Astrocyte (in vitro differentiated cells and primary cell): Measurements from ENCODE around the gene SYNDIG1L. TPM values are rescaled to one million over a fixed set of nuclear protein-coding genes. Genes with fewer than 3 reads are reported as not detected.

Experiments
- DNase-seq: peaks from one replicate; pipeline ENCODE4 v3.0.0-alpha.2; 2010; ENCODE audit warnings: low read depth
- FAIRE-seq: peaks from 2 replicates; lab custom pipeline; 2011; peaks lifted over from hg19 to GRCh38; lab: Jason Lieb, UNC
- H2AFZ ChIP-seq: 2 replicates; pipeline ENCODE4 v1.6.0; 2012; ENCODE audit warnings: low read depth, low read length, inconsistent platforms
- H3K27ac ChIP-seq: 2 replicates; pipeline ENCODE4 v1.5.1; 2011; ENCODE audit warnings: low read depth, low read length, inconsistent platforms
- H3K27me3 ChIP-seq: 2 replicates; pipeline ENCODE4 v1.6.0; 2011; ENCODE audit warnings: low read length, inconsistent platforms; ENCODE audit not compliant: insufficient read depth
- H3K36me3 ChIP-seq: 2 replicates; pipeline ENCODE4 v1.5.1; 2011; ENCODE audit warnings: low read length, inconsistent platforms; ENCODE audit not compliant: insufficient read depth
- H3K4me1 ChIP-seq: 2 replicates; pipeline ENCODE4 v1.5.1; 2011; ENCODE audit warnings: low read length, inconsistent platforms; ENCODE audit not compliant: insufficient read depth
- H3K4me2 ChIP-seq: 2 replicates; pipeline ENCODE4 v1.6.0; 2012; ENCODE audit warnings: low read length, inconsistent platforms
- H3K4me3 ChIP-seq: 2 replicates; pipeline ENCODE4 v1.5.1; 2011; ENCODE audit warnings: low read depth, mild to moderate bottlenecking, low read length, inconsistent platforms; ENCODE audit not compliant: insufficient read depth
- H3K79me2 ChIP-seq: 2 replicates; pipeline ENCODE4 v1.6.0; 2012; ENCODE audit warnings: mild to moderate bottlenecking, low read length, inconsistent platforms; ENCODE audit not compliant: insufficient read depth
- H3K9ac ChIP-seq: 2 replicates; pipeline ENCODE4 v1.6.0; 2012; ENCODE audit warnings: mild to moderate bottlenecking, low read length, inconsistent platforms
- H3K9me3 ChIP-seq: 2 replicates; pipeline ENCODE4 v1.5.1; 2012; ENCODE audit warnings: low read depth, mild to moderate bottlenecking, low read length, inconsistent platforms; ENCODE audit not compliant: insufficient read depth
- H4K20me1 ChIP-seq: 2 replicates; pipeline ENCODE4 v1.6.0; 2012; ENCODE audit warnings: low read length, inconsistent platforms; ENCODE audit not compliant: insufficient read depth
- H3K27ac Mint-ChIP-seq: one replicate; pipeline ENCODE4 v1.8.0; 2021; ENCODE audit warnings: mild to moderate bottlenecking, mixed read lengths; ENCODE audit not compliant: unreplicated experiment
- H3K27me3 Mint-ChIP-seq: one replicate; pipeline ENCODE4 v1.8.0; 2021; ENCODE audit warnings: low read depth, mixed read lengths; ENCODE audit not compliant: unreplicated experiment
- H3K36me3 Mint-ChIP-seq: one replicate; pipeline ENCODE4 v1.8.0; 2021; ENCODE audit warnings: low read depth, mixed read lengths; ENCODE audit not compliant: unreplicated experiment
- H3K4me1 Mint-ChIP-seq: one replicate; pipeline ENCODE4 v1.8.0; 2021; ENCODE audit warnings: low read depth, mixed read lengths; ENCODE audit not compliant: unreplicated experiment
- H3K4me3 Mint-ChIP-seq: one replicate; pipeline ENCODE4 v1.8.0; 2021; ENCODE audit warnings: mild to moderate bottlenecking, moderate library complexity, mixed read lengths; ENCODE audit not compliant: unreplicated experiment
- H3K9me3 Mint-ChIP-seq: one replicate; pipeline ENCODE4 v1.8.0; 2021; ENCODE audit warnings: mild to moderate bottlenecking, mixed read lengths; ENCODE audit not compliant: unreplicated experiment
- CTCF ChIP-seq: IDR thresholded peaks from 2 replicates; pipeline ENCODE4 v1.5.1; 2011; ENCODE audit warnings: low read depth, mild to moderate bottlenecking, inconsistent platforms, low read length, moderate library complexity; ENCODE audit not compliant: insufficient read depth
- EZH2 ChIP-seq: IDR thresholded peaks from 2 replicates; pipeline ENCODE4 v1.6.1; 2012; ENCODE audit warnings: mild to moderate bottlenecking, low read length, inconsistent platforms; ENCODE audit not compliant: insufficient read depth
- total RNA-seq: library from RNA; stranded (reverse); gene quantifications from 2 replicates; pipeline ENCODE4 v1.2.1, GENCODE V29; 2021

SYNDIG1L gene
- total RNA-seq, 1 donor from 2014 or later = not detected

GRCh38 chr14:74380845-74381244 lies 45.2 kb downstream of the SYNDIG1L start:
- Histone ChIP-seq H2AFZ (no peak overlapping the region), H3K9ac (no peak overlapping the region), H3K4me2 (no peak overlapping the region), H3K27ac (no peak overlapping the region), H3K4me1 (no peaks in the 10 kb centered on the region), H3K9me3 (no peaks in the 10 kb centered on the region), H4K20me1 (no peaks in the 10 kb centered on the region), H3K36me3 (no peaks in the 10 kb centered on the region), H3K4me3 (no peak overlapping the region), H3K79me2 (no peaks in the 10 kb centered on the region), H3K27me3 (no peaks in the 10 kb centered on the region)
- TF ChIP-seq EZH2 = no peak
- no peak for TF ChIP-seq CTCF
- FAIRE-seq (no peak), DNase-seq (no peak)
- Mint-ChIP-seq H3K4me1 (no peaks in the 10 kb centered on the region), H3K4me3 (no peak overlapping the region), H3K27me3 (peaks cover 5% of the 10 kb centered on the region), H3K9me3 (no peaks in the 10 kb centered on the region), H3K36me3 (no peaks in the 10 kb centered on the region), H3K27ac (no peak overlapping the region)

- no peaks in the 10 kb centered on the region for H3K9me3 ChIP-seq
- FAIRE-seq (no peak), DNase-seq (no peak)
- TF ChIP-seq CTCF = no peak
- no peak for TF ChIP-seq EZH2
- H3K4me2 ChIP-seq = no peak overlapping the region
- no peaks in the 10 kb centered on the region for H4K20me1 ChIP-seq
- Mint-ChIP-seq H3K27ac (no peak overlapping the region), H3K36me3 (no peaks in the 10 kb centered on the region), H3K27me3 (peaks cover 5% of the 10 kb centered on the region), H3K9me3 (no peaks in the 10 kb centered on the region), H3K4me1 (no peaks in the 10 kb centered on the region), H3K4me3 (no peak overlapping the region)
- H3K4me1 ChIP-seq = no peaks in the 10 kb centered on the region
- H3K9ac ChIP-seq = no peak overlapping the region
- no peak overlapping the region for H3K27ac ChIP-seq
- H2AFZ ChIP-seq = no peak overlapping the region
- H3K4me3 ChIP-seq = no peak overlapping the region
- H3K36me3 ChIP-seq = no peaks in the 10 kb centered on the region
- H3K27me3 ChIP-seq = no peaks in the 10 kb centered on the region
- no peaks in the 10 kb centered on the region for H3K79me2 ChIP-seq
These were observed 45.8 kb downstream of the SYNDIG1L start for GRCh38 chr14:74380172-74380571.

- H3K4me1 Mint-ChIP-seq = no peaks in the 10 kb centered on the region
- Histone ChIP-seq H3K36me3 (no peaks in the 10 kb centered on the region), H3K4me3 (no peak overlapping the region), H3K9ac (no peak overlapping the region), H3K4me2 (no peak overlapping the region), H3K9me3 (no peaks in the 10 kb centered on the region), H3K79me2 (no peaks in the 10 kb centered on the region), H3K4me1 (no peaks in the 10 kb centered on the region), H2AFZ (no peak overlapping the region), H4K20me1 (no peaks in the 10 kb centered on the region), H3K27me3 (no peaks in the 10 kb centered on the region), H3K27ac (no peak overlapping the region)
- H3K9me3 Mint-ChIP-seq = no peaks in the 10 kb centered on the region
- H3K4me3 Mint-ChIP-seq = no peak overlapping the region
- H3K27ac Mint-ChIP-seq = no peak overlapping the region
- FAIRE-seq = no peak
- TF ChIP-seq EZH2 (no peak), CTCF (no peak)
- H3K36me3 Mint-ChIP-seq = no peaks in the 10 kb centered on the region
- peaks cover 4% of the 10 kb centered on the region for H3K27me3 Mint-ChIP-seq
- no peak for DNase-seq
These were observed 47.9 kb downstream of the SYNDIG1L start for GRCh38 chr14:74377976-74378690.
